ENCODE data around the gene EDDM3A.

DNA sequence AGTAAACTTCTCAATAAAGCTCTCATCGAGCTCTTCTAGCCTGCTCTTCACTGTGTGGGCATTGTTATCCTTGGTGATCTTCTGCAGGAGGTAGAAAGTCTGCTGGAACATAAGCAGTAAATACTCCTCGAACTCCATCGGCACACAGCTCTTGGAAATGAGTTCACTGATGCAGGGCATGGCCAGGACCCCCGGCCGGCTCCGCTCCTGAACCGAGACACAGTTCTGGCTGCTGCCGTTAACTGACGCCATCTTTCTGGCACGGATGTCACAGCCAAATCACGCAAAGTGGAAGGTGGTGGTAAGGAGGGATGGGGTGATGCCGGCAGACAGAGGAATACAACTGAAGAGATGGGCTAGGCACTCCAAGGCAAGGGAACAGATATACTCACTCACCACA, 23.7 kb upstream of the EDDM3A start:
- TF ChIP-seq, protein P1, sequence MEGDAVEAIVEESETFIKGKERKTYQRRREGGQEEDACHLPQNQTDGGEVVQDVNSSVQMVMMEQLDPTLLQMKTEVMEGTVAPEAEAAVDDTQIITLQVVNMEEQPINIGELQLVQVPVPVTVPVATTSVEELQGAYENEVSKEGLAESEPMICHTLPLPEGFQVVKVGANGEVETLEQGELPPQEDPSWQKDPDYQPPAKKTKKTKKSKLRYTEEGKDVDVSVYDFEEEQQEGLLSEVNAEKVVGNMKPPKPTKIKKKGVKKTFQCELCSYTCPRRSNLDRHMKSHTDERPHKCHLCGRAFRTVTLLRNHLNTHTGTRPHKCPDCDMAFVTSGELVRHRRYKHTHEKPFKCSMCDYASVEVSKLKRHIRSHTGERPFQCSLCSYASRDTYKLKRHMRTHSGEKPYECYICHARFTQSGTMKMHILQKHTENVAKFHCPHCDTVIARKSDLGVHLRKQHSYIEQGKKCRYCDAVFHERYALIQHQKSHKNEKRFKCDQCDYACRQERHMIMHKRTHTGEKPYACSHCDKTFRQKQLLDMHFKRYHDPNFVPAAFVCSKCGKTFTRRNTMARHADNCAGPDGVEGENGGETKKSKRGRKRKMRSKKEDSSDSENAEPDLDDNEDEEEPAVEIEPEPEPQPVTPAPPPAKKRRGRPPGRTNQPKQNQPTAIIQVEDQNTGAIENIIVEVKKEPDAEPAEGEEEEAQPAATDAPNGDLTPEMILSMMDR (IDR thresholded peaks at IDR 0.05), result no peak
- TF ChIP-seq POLR2A (IDR thresholded peaks at IDR 0.05) (no peak), EP300 (IDR thresholded peaks at IDR 0.05) (no peak)

Data from tibial nerve (tissue), 4 donors.